GM21528 (cell line): ENCODE data around the gene PGBD1.

ENCODE experiments used
- ATAC-seq: cut with Tn5 transposase; IDR thresholded peaks from one replicate; pipeline ENCODE4 v1.9.1; 2021; ENCODE audit warnings: mild to moderate bottlenecking, moderate library complexity; ENCODE audit not compliant: unreplicated experiment, low FRiP score

PGBD1 gene

DNA sequence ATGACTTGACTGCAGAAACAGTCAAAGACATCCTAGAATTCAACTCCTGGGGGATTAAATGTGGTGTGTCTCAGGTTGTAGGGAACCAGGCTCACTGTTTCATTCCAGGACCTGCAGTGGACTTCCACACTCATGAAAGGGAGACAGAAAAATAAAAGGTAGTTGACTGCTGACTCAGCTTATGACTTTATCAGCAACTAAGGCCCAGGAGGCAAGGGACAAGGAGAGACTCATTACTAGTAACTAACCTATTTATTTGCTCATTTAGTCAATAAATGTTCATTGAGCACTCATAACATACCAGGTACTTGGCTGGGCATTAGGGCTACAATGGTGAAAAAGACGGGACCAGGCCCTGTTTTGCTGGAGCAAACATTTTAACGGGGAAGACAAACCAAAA, 51.7 kb downstream of the PGBD1 start:
- no peak for ATAC-seq

DNA sequence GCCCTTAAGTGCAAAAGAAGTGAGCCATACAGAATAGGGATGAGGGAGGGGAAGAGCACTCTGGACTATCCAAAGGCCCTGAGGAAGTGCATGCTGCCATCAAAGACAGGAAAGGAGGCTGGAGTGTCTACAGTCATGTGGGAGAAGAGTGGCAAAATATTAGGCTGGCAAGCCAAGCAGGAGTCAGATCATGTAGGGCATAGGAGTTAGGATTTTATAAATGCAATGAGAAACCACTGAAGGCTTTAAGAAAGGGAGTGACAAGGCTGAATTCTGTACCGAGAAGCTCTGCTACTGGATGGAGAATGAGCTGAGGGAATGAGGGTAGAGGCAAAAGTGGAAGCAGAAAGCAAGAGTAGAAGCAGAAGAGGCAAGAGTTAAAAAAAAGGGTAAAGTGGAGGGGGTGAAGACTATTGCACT, 52.2 kb downstream of the PGBD1 start:
- ATAC-seq = no peak

DNA sequence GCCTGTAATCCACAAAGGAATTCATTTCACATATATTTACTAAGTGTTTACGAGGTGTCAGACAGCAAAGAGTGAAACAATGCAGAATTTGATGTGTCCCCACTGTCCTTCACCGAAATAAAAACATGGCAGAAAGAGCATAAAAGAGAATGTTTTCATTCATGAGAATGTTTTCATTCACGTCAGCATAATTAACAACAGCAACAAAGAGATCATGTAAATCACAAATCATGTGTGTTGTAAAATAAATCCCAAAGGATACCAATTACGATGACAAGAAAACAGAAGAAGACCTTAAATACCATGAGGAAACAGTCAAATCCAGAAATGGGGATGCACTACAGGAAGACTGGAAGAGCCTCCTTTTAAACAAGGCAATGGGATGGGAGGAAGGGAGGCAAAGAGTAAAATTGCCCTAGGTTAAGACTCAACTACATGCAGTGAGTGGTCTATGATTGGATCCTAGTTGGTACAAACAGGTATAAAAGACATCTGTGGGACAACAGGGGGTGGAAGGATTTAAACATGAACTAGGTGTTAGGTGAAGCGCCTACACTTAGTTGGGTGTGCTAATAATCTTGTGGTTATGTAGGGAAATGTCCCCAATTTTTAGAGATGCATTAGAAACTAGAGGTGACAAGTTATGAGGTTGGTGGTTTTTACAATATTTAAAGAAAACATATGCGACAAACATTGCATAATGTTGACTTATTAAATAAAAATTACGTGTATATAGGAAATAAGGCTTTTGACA, 53.1 kb downstream of the PGBD1 start:
- ATAC-seq = no peak

DNA sequence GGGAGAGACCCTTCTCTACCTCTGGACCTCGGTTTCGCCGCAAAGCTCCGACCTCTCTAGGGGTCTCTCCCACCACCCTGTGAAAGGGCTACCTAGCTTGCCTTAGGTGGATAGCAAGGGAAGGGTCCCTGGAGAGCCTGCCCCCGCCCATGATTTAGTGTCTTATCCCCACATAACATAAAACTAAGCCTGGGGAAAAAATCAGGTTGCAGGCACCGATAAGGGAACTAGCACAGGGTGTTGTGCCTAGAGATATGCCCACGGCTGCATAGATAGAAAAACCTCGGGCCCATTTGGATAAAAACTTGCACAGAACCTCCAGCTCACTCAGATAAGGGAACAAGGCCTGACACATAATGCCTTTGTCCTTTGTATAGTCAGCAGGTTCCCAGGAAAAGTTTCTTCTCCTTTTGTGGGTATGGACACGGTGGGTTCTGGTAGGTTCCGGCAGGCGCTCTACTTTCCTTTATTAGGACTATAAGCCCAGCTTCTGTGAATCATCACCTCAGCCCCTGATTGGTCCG, 53.7 kb downstream of the PGBD1 start:
- no peak for ATAC-seq

DNA sequence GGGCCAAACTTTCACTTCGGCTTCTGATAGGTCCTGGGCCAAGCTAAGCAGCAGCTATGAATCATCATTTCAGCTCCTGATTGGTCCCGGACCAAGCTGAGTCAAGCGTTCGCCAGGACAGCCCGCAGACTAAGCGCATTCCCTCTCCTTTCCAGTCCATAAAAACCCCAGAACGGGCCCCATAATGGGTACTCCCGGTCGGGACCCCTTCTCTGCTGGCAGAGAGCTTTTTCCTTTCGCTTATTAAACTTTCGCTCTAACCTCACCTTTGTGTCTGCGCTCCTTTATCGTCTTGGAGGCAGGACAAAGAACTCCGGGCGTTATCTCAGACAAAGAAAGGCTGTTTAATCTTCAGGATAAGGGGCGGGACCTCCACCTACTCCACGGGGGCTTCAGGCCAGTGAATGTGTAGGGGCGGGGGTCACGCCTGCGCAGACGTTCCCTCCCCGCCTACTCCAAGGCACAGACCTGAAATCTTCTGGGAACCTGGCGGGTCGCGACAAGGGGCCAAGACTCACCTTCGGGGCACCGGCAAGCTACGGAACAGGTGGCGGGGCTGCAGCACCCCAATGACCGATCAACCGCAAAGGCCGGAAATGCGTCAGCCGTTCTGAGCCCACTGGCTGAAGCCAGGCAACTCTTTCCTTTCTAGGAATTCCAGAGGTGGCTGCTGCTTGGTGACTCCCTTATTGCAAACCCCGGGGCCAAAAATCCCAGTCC, 54.4 kb downstream of the PGBD1 start, which contains the start of gene ZSCAN31:
Gene ZSCAN31, minus strand, starts transcription at position 585 of the 720 bp plus-strand sequence. CDS start 6,465 bp downstream, outside the sequence.
- ATAC-seq = peak; percentile 95

DNA sequence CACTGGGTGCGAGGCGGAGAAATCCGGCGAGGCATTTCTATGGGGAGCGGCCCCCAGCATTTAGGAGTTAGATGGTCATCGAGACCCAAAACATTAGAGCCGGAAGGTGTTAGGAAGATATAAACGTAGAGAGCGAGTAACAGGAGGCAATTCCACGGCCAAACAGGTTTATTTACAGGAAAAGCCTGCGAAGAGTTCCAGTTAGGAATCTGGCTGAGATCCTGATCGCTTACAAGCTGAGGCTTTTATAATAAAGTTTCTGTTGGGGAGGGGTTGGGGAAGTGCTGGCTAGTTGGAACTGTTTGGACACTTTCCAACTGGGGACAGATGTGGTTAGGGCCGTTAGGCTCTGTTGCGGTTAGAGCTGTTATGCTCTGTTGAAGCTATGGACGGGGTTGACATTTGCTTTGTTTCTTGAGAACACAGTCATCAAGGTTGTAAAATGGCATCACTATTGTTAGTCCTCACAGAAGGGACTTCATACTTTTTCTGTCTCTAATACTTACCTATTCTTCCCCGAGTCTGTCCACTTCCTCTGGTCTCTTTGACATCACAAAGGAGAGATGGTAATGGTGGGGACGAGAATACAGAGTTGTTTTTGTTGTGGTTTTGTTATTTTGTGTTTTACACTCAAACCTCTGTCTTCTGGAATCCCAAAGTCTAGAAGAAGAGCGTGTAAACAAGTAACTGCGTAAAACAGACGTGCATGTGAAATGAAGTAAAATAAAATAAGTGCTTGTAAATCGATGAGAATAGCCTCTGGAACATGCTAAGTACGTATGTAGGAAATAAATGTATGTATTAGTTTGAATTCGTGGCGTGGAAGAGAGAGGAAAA, 55.1 kb downstream of the PGBD1 start:
- ATAC-seq = no peak

DNA sequence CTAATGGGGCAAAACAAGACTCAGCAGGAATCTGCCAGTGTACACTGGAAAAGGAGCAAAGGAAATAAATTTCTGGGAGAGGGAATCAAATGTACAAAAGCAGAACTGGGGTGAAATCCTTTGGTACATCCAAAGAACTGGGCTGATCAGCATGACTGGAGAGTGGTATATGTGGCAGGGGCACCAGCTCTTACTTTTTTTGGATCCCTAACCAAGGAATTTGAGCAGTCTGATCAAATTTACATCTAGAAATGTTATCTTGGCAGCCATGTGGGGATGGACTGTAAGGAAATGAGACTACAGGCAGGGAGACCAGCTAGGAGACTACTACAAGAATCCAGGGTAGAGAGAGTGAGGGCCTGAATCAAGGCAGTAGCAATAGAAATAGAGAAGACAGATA, 55.7 kb downstream of the PGBD1 start:
- ATAC-seq = no peak

DNA sequence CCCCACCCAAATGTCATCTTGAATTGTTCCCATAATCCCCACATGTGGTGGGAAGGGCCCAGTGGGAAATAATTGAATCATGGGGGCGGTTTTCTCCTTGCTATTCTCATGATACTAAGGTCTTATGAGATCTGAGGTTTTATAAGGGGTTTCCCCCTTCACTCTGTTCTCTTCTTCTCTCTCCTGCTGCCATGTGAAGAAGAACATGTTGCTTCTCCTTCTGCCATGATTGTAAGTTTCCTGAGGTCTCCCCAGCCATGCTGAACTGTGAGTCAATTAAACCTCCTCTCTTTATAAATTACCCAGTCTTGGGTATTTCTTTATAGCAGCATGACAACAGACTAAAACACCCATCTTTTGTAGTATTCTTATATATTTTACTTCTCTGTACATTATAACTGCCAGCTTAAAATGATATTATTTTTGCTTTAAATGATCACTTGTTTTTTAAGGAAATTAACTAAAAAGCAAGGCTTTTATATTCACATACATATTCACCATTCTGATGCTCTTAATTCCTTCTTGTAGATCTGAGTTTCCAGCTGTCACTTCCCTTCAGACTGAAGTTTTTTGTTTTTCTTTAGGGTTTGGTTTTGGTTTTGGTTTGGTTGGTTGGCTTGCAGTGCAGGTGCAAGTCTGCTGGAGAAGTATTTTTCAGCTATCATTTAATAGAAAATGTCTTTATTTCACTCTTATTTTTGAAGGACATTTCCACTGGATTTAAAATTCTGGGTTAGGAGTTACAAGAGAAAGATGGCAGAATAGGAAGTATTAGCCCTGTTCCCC, 59.1 kb downstream of the PGBD1 start:
- no peak for ATAC-seq

DNA sequence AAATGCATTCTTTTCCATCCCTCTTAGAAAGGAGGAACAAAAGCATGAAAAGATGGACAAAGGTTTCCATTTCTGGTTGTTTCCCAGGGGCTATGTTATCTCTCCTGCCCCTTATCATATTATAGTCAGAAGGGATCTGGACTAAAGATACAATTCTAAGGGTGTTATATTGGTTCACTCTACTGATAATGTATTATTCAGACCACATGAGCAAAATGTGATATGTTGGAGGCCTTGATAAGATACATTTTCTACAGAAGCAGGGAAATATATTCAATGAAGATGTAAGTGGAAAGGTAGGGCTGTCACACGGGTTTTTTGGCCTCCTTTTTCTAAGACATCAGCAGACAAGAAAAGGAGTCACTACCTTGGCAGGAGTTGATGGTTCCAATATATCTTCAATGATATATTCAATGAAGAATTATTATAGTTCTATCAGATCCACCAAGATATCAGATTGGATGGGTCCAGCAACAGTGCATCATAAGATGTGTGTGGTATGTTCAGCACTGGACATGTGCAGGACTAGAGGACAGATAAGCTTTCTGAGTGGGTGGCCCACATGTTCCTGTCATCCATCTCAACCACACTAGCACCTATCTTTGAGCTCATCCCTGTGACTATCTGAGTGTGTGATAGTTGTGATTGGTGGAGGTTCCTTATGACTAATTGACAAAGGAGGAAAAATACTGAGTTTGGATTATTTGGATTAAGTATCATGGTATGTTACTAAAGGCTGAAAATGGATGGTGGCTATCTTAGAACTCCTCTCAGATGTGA, 62.7 kb downstream of the PGBD1 start:
- no peak for ATAC-seq

DNA sequence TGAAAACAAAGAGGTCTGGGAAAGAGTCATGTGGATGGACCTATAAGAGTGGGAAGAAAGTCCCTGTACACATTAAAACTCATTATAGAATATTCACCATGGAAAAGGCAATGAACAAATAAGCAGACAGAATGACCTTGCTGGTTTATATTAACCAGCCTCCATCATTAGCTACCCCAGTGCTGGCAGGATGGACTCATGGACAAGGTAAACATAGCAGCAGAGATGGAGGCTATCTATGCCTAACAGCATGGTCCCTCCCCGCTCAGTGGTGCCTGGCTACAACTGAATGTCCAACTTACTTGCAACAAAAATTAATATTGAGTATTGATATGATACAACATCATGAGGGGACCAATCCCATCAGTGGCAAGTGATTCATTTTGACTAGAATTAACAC, 63.8 kb downstream of the PGBD1 start:
- ATAC-seq = no peak

DNA sequence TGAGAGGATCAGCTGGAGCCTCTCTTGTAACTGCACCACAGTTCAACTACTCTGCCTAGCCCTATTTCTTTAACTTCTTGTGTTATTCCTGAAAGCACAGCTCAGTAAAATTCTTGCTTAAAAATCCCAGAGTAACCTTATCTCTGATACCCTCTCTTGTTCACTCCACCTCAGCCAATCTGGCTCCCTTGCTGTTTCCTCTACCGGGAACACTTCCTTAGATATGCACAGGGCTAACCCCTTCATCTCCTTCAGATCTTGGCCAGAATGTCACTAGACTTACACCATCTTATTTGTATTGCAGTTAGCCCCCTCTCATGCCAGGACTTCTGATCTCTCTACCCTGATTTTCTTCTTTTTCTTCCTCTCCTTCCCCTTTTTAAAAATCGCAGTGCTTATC, 65.7 kb downstream of the PGBD1 start:
- ATAC-seq = no peak

DNA sequence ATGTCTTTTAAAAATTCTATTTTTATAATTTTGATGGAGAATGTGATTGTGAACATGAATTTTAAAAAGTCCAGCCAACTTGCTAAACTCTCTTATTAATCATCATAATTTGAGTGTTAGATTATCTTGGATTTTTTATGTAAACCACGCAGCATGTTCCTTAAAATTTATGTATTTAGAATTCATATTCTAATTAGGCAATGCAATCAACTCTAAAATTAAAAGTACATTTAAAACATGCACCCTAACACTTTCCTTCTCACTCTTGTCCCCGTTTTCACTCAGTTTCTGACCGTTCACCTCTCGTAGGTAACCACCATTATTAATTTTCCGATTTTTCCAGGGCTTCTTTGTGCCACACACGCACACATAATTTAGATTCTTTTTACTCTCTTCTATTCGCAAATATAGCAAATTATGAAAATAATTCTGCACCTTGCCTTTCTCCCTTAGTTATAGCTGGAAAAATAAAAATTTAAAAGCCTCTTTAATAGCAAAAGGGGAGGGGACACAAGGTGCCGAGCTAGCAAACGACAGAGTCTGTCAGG, 68.0 kb downstream of the PGBD1 start:
- no peak for ATAC-seq

DNA sequence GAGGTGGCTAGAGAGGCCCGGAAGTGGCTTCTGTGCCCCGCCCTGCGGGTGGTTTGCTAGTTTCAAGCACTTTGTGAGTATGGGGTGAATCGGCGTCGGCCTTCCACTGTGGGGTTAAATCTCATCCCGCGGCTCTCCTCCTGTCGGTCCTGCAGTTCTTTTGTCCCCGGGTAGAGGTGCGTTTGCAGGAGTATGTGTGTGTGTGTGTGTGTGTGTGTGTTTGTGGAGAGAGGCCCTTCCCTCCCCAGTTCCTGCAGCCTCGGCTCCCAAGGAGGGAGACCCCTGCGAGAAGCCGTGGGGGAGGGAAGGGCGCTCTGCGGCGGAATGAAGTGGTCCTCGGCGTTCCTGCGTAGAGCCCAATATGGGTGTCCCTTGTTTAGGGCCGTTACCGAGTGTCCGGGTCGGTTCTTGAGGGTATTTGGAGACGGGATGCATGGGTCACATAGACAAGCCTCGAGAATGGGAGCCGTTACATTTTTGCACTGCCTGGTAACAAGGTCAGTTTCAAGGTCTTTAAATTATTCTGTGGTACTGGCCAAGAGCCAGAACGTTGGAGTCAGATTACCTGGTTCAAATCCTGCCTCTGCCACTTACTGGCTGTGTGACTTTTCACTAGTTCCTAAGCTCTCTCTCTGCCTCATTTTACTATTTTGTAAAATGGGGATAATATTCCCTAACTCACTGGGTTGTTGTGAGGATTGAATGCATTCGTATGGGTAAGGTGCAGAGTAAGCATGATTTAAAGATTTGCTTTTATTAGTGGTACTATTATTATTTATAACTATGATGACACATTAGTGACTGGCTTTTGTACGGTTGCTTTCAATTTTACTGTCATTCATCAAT, 68.7 kb downstream of the PGBD1 start, which contains the start of gene ZKSCAN3:
Gene ZKSCAN3, plus strand, starts transcription at position 56 of the 846 bp plus-strand sequence. CDS start 9,640 bp downstream, outside the sequence.
- peak; percentile 94 for ATAC-seq

DNA sequence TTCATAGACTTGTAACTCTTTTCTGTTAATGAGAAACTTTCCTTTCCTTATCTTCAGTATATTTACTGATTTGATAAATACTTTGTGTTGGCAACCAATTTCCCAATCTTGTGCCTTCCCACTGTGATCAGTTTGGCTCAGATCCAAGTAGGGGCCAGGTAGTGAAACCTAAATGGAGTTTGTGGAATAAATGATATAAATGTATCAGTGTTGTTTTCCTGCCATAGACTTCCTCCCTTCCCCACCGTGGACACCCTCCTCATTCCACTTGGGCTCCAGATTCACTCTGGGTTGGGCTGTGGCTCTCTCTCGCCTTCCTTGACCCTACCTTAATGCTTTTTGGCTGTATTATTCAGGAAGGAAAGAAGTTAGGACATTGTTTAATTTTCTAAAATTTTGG, 69.7 kb downstream of the PGBD1 start:
- no peak for ATAC-seq

DNA sequence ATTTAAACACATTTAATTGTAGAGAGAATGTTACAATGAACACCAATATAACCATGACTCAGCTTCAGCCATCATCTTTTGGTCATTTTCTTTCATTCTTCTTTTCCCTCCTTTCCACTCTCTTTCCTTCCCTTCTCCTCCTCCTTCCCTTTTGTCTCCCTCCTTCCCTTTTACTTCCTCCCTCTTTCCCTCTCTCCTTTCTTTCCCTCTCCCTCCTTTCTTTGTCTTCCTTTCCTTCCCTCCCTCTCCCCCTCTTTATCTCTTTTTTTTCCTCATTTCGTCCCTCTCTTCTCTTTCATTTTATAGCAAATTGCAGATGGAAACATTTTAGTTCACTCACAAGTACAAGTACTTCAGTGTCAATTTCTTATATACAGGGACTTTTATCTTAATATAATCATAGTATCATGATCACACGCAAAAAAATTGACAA, 70.1 kb downstream of the PGBD1 start:
- ATAC-seq = no peak
